Diencephalon (tissue), 1 donor: ENCODE data around the gene HAGHL. TPM values are rescaled to one million over a fixed set of nuclear protein-coding genes. Genes with fewer than 3 reads are reported as not detected.

ENCODE experiments used
- small RNA-seq: library from RNA; depleted of rRNA; stranded (forward); fragments of <200 nt; gene quantifications from one replicate; pipeline ENCODE3, GENCODE V24; 2014
- total RNA-seq: library from RNA; depleted of rRNA; stranded (reverse); fragments of >200 nt; gene quantifications from one replicate; pipeline ENCODE4 v1.2.3, GENCODE V29; 2014

HAGHL gene, protein sequence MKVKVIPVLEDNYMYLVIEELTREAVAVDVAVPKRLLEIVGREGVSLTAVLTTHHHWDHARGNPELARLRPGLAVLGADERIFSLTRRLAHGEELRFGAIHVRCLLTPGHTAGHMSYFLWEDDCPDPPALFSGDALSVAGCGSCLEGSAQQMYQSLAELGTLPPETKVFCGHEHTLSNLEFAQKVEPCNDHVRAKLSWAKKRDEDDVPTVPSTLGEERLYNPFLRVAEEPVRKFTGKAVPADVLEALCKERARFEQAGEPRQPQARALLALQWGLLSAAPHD
- total RNA-seq, result 12.2 TPM

GRCh38 chr16:726438-727290, at the start of gene HAGHL, which contains the start of gene CCDC78:
HAGHL (plus strand) TSS chr16:727106; CDS start chr16:727510, 404 bp downstream.
CCDC78 (minus strand) TSS chr16:726443; CDS start chr16:726367, 76 bp downstream.

GRCh38 chr16:679814-680624, 46.9 kb upstream of the HAGHL start, which contains the start of gene STUB1:
STUB1 (plus strand) TSS chr16:680410; CDS start chr16:680526, 116 bp downstream.

GRCh38 chr16:684071-684794, 42.7 kb upstream of the HAGHL start, which contains the start of gene JMJD8:
JMJD8 (minus strand) TSS chr16:684334; CDS start chr16:684319, 15 bp downstream.

GRCh38 chr16:705431-706188, 21.3 kb upstream of the HAGHL start, which contains the start of gene FBXL16:
FBXL16 (minus strand) TSS chr16:705801; CDS start chr16:697405, 8,396 bp downstream.

GRCh38 chr16:714558-715476, 12.1 kb upstream of the HAGHL start, which contains the start of gene METRN:
METRN (plus strand) TSS chr16:715118; CDS start chr16:715290, 172 bp downstream.

GRCh38 chr16:720990-721764, 5.7 kb upstream of the HAGHL start, which contains the start of gene ANTKMT:
ANTKMT (plus strand) TSS chr16:721146; CDS start chr16:721275, 129 bp downstream.

GRCh38 chr16:740764-741505, 14.0 kb downstream of the HAGHL start, which contains the start of gene CIAO3:
CIAO3 (minus strand) TSS chr16:740997; CDS start chr16:740985, 12 bp downstream.

GRCh38 chr16:760545-761343, 33.8 kb downstream of the HAGHL start, which contains the start of gene MSLN:
MSLN (plus strand) TSS chr16:760734; CDS start chr16:762681, 1,947 bp downstream.

Small RNA genes lying within 50 kb of the gene (small RNA-seq; reads per million reads assigned to genes)
- gene MIR662, result not detected

Other genes with a start within 250 kb of the HAGHL start
- gene CAPN15, start 199.4 kb upstream of the HAGHL start, total RNA-seq, result 12.2 TPM
- gene PRR35, start 166.7 kb upstream of the HAGHL start, total RNA-seq, result not detected
- 0.69 TPM for gene NHLRC4, start 160.1 kb upstream of the HAGHL start, total RNA-seq
- gene PIGQ, start 157.1 kb upstream of the HAGHL start, total RNA-seq, result 28.8 TPM
- gene RAB40C, start 137.0 kb upstream of the HAGHL start, total RNA-seq, result 24.2 TPM
- 0.46 TPM for gene WFIKKN1, start 96.1 kb upstream of the HAGHL start, total RNA-seq
- 30.7 TPM for gene METTL26, start 90.8 kb upstream of the HAGHL start, total RNA-seq
- 13.8 TPM for gene MCRIP2, start 85.3 kb upstream of the HAGHL start, total RNA-seq
- 12.5 TPM for gene WDR90, start 77.7 kb upstream of the HAGHL start, total RNA-seq
- 33.7 TPM for gene RHOT2, start 59.0 kb upstream of the HAGHL start, total RNA-seq
- gene RHBDL1, start 51.4 kb upstream of the HAGHL start, total RNA-seq, result 7.4 TPM
- gene STUB1, start 46.7 kb upstream of the HAGHL start, total RNA-seq, result 81.2 TPM
- 23.5 TPM for gene JMJD8, start 42.8 kb upstream of the HAGHL start, total RNA-seq
- 5.1 TPM for gene WDR24, start 36.7 kb upstream of the HAGHL start, total RNA-seq
- 10.8 TPM for gene FBXL16, start 21.3 kb upstream of the HAGHL start, total RNA-seq
- 74.5 TPM for gene METRN, start 12.0 kb upstream of the HAGHL start, total RNA-seq
- 19.6 TPM for gene ANTKMT, start 6.0 kb upstream of the HAGHL start, total RNA-seq
- 8.8 TPM for gene CCDC78, start 663 bp upstream of the HAGHL start, total RNA-seq
- gene CIAO3, start 13.9 kb downstream of the HAGHL start, total RNA-seq, result 51.4 TPM
- gene MSLN, start 33.6 kb downstream of the HAGHL start, total RNA-seq, result not detected
- gene RPUSD1, start 61.3 kb downstream of the HAGHL start, total RNA-seq, result 13.6 TPM
- 7.2 TPM for gene CHTF18, start 61.5 kb downstream of the HAGHL start, total RNA-seq
- gene GNG13, start 73.6 kb downstream of the HAGHL start, total RNA-seq, result not detected
- 13.4 TPM for gene LMF1, start 243.9 kb downstream of the HAGHL start, total RNA-seq